ENCODE data around the gene PARD3.
A peak's percentile ranks its signal among the peaks of the same experiment; 100 is the strongest.

Gene PARD3

GRCh38 chr10:34719746-34720145 is 95.3 kb downstream of the PARD3 start:
- TF ChIP-seq CTCF (conservative IDR thresholded peaks at IDR 0.05): no peak

GRCh38 chr10:34719328-34719727 is 95.8 kb downstream of the PARD3 start:
- peak overlapping the region; percentile 5; the same call in 1 of the 2 replicates for H3K27ac ChIP-seq

More at GRCh38 chr10:34719746-34720145, 95.3 kb downstream of the PARD3 start:
- 0 out of 2 replicates have a peak overlapping the region, but pooled peaks have one; percentile 5 for H3K27ac ChIP-seq

DNA sequence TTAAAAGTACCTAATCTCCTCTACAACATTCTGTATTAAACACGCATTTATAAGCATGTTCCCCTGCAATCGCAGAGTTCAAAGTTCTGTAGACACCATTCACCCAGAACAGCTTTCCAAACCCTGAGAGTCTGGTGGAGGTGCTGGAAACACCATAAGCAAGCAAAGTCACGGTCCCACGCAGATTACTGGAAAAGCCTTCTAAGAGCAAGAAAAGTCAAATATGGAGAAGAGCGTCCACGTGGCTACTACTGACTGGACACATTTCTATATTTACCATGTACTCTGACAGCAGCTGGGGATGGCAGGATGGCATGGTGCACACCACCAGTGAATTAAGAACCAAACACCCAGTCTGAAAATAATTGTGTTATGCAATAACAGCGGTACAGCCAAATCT is 97.7 kb downstream of the PARD3 start:
- H3K27ac ChIP-seq: no peak overlapping the region
- TF ChIP-seq CTCF (conservative IDR thresholded peaks at IDR 0.05): no peak

More at GRCh38 chr10:34719328-34719727, 95.8 kb downstream of the PARD3 start:
- no peak for TF ChIP-seq CTCF (conservative IDR thresholded peaks at IDR 0.05)

DNA sequence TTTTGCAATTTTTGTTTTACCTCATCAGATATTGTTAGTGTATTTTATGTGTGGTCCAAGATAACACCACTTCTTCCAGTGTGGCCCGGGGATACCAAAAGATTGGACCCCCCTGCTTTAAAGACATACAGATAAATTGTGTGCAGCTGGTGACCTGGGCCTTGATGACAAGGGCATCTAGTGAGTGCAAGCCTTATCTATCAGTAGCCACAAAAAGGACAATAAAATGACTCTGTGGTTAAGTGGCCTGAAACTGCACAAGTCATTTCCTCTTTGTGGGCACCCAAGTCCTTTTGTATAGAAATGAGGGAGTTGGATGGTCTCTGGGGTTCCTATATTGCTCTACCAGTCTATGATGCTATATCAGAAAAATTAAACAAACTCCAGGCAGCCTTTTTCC is 98.1 kb downstream of the PARD3 start:
- no peak for TF ChIP-seq CTCF (conservative IDR thresholded peaks at IDR 0.05)
- no peak overlapping the region for H3K27ac ChIP-seq

GRCh38 chr10:34716234-34716633 is 98.9 kb downstream of the PARD3 start:
- no peak overlapping the region for H3K27ac ChIP-seq
- TF ChIP-seq CTCF (conservative IDR thresholded peaks at IDR 0.05): no peak

DNA sequence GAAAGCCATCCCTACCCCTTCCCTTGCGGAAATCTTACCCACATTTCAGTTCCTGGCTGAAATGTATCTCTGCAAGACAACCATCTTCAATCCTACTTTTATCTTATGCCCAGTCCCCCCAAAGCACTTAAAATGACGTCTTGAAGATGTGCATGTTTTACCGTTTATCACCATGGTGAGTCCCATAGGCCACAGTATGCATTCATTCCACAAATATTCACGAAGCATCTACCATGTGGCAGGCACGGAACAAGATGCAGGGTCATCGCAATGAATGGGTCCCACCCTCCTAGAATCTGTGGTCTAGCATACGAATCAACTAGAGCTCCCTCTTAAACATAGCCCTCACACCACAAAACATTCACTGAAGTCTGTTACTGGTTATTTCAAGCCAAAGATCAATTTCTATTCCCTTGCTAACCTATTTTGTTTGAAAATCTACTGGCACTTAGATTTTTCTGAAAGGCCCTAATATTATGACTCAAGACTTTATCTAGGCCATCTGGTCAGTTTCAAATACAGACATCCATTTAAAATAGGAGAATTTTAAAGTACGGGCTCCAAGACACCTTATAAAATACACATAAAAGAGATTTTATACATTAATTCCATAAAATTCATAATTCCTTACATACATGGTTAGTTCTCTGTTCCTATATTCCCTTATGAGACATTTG is 99.4 kb downstream of the PARD3 start:
- TF ChIP-seq CTCF (conservative IDR thresholded peaks at IDR 0.05): no peak
- H3K27ac ChIP-seq: no peak overlapping the region

DNA sequence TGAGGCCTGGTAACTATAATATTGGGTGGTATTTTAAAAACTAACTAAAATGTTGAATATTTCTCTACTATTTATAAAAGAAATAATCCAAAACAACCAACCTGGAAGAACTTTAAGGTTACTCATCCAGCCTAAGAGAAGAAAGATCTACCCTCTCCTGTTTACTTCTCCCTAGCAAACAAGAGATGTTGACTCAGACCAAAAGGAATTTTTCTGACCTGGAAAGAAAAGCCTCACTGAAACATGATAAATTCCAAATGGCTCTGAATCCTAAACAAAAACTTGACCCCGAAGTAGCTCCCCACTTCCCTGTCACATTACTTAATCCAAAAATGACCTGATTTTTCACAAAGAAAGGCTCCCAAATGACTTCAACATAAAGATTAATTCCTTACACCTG is 101.2 kb downstream of the PARD3 start:
- H3K27ac ChIP-seq: no peak overlapping the region
- TF ChIP-seq CTCF (conservative IDR thresholded peaks at IDR 0.05): no peak
